B cell (primary cell): Measurements from ENCODE around the gene HHLA2.

Experiments used
- CTCF ChIP-seq: fragments of 200-600 bp; IDR thresholded peaks from one replicate; pipeline ENCODE4 v1.8.0; 2022; ENCODE audit warnings: antibody characterized with exemption, mild to moderate bottlenecking
- EZH2 ChIP-seq: IDR thresholded peaks from 2 replicates; pipeline ENCODE4 v1.6.1; 2012; ENCODE audit warnings: borderline replicate concordance, low read depth, mild to moderate bottlenecking, moderate library complexity, low read length; ENCODE audit not compliant: insufficient read depth, poor library complexity, severe bottlenecking

- TF ChIP-seq CTCF (no peak), EZH2 (no peak)
Measured at GRCh38 chr3:108407886-108408285, 111.5 kb downstream of the HHLA2 start.
